ENCODE results near the gene ART5. TPM values are rescaled to one million over a fixed set of nuclear protein-coding genes. Genes with fewer than 3 reads are reported as not detected.

The ART5 gene
- polyA plus RNA-seq, 2 of the 4 experiments (the other 2 are of a cell fraction): 0.08 to 0.30 TPM

- Histone ChIP-seq H3K27ac (no peak overlapping the region), H3K4me2 (no peak overlapping the region), H3K4me1 (no peaks in the 10 kb centered on the region), H3K9me3 (no peaks in the 10 kb centered on the region), H3K4me3 (no peak overlapping the region)
- TF ChIP-seq FOXS1 (CRISPR knock-in tag; IDR thresholded peaks at IDR 0.05): no peak
- no peak for TF ChIP-seq ZC3H11A (IDR thresholded peaks at IDR 0.05)
- no peak for TF ChIP-seq RARB (CRISPR knock-in tag; IDR thresholded peaks at IDR 0.05)
- TF ChIP-seq ZNF302 (CRISPR knock-in tag; IDR thresholded peaks at IDR 0.05): no peak
- no peak for TF ChIP-seq BCL3 (IDR thresholded peaks at IDR 0.05)
- TF ChIP-seq CTCF (IDR thresholded peaks at IDR 0.05): no peak
- no peak for TF ChIP-seq HDAC2 (IDR thresholded peaks at IDR 0.05)
- no peak for TF ChIP-seq KDM1A (IDR thresholded peaks at IDR 0.05; ENCODE audit: low read depth)
- no peak for TF ChIP-seq CEBPB (IDR thresholded peaks at IDR 0.05)
- no peak for TF ChIP-seq POLR2AphosphoS2 (conservative IDR thresholded peaks at IDR 0.05; ENCODE audit: low read length)
- no peak for TF ChIP-seq CBX8 (IDR thresholded peaks at IDR 0.05)
- no peak for TF ChIP-seq MYC (IDR thresholded peaks at IDR 0.05; ENCODE audit: borderline replicate concordance, low read length)
- TF ChIP-seq BHLHE40 (IDR thresholded peaks at IDR 0.05; ENCODE audit: low read depth, low read length): no peak
- TF ChIP-seq KDM5A (IDR thresholded peaks at IDR 0.05): no peak
- no peak for TF ChIP-seq ATOH8 (CRISPR knock-in tag; IDR thresholded peaks at IDR 0.05; ENCODE audit: low read depth)
- TF ChIP-seq NFE2L2 (conservative IDR thresholded peaks at IDR 0.05; ENCODE audit: low read length): no peak
- TF ChIP-seq ZSCAN20 (CRISPR knock-in tag; IDR thresholded peaks at IDR 0.05): no peak
- TF ChIP-seq, protein P1, sequence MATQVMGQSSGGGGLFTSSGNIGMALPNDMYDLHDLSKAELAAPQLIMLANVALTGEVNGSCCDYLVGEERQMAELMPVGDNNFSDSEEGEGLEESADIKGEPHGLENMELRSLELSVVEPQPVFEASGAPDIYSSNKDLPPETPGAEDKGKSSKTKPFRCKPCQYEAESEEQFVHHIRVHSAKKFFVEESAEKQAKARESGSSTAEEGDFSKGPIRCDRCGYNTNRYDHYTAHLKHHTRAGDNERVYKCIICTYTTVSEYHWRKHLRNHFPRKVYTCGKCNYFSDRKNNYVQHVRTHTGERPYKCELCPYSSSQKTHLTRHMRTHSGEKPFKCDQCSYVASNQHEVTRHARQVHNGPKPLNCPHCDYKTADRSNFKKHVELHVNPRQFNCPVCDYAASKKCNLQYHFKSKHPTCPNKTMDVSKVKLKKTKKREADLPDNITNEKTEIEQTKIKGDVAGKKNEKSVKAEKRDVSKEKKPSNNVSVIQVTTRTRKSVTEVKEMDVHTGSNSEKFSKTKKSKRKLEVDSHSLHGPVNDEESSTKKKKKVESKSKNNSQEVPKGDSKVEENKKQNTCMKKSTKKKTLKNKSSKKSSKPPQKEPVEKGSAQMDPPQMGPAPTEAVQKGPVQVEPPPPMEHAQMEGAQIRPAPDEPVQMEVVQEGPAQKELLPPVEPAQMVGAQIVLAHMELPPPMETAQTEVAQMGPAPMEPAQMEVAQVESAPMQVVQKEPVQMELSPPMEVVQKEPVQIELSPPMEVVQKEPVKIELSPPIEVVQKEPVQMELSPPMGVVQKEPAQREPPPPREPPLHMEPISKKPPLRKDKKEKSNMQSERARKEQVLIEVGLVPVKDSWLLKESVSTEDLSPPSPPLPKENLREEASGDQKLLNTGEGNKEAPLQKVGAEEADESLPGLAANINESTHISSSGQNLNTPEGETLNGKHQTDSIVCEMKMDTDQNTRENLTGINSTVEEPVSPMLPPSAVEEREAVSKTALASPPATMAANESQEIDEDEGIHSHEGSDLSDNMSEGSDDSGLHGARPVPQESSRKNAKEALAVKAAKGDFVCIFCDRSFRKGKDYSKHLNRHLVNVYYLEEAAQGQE (IDR thresholded peaks at IDR 0.05): no peak
- POLR2A ChIA-PET: no interaction called here
- CTCF ChIA-PET: interaction anchor here (1.7 kb wide), 1 partner anchor 141 kb away, joined by 7 read pairs; the partner anchor contains the start of gene PGAP2
- ATAC-seq (no peak), FAIRE-seq (no peak), DNase-seq (ENCODE audit: low read depth in 1 of 2, low spot score in 1 of 2) (no peak)
- 96% methylated on average over 74 of the region's 89 CpGs for WGBS (ENCODE audit: missing lambda C conversion rate)
These were observed 25.6 kb upstream of the ART5 start for GRCh38 chr11:3667149-3668035.

DNA sequence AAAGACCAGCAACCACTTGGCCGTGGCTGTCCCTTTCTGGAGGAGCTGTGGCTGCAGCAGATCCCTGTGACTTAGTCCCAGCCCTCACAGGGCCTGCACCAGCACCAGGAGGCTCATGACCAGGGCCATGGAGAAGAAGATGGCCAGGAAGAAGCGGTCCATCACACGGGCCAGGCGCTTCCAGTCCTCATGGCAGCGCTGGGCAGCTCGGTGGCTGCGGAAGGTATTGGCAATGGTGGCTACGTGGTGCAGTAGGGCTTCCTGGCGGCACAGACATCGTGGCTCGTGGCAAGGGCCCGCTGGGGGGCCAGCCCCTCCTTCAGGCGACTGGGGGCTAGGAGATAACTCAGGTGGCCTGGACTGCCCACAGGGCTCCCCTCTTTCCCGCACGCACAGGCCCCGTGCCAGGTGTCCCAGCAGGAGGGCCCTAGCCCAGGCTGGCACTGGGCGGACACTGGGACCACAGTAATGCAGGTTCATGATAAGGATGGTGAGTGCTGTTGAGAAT is 24.3 kb upstream of the ART5 start:
- no peak for FAIRE-seq
- CTCF ChIA-PET: interaction anchor here (0.8 kb wide), 1 partner anchor 680 kb away, joined by 3 read pairs; no protein-coding TSS in a partner anchor
- TF ChIP-seq TP53 (CRISPR knock-in tag; IDR thresholded peaks at IDR 0.05) (no peak), CBX8 (IDR thresholded peaks at IDR 0.05) (no peak), USF2 (IDR thresholded peaks at IDR 0.05) (no peak), EHMT2 (IDR thresholded peaks at IDR 0.05; ENCODE audit: low read depth) (no peak), ZC3H11A (IDR thresholded peaks at IDR 0.05) (no peak), POLR2AphosphoS2 (conservative IDR thresholded peaks at IDR 0.05; ENCODE audit: low read length) (no peak), ELK1 (IDR thresholded peaks at IDR 0.05; ENCODE audit: low read depth, low read length) (no peak), ZSCAN20 (CRISPR knock-in tag; IDR thresholded peaks at IDR 0.05) (no peak)

More for the DNA sequence above, 24.3 kb upstream of the ART5 start:
- no peak for DNase-seq (ENCODE audit: low read depth in 1 of 2, low spot score in 1 of 2)
- POLR2A ChIA-PET: no interaction called here
- WGBS (ENCODE audit: missing lambda C conversion rate): 94% methylated on average over 16 of the region's 17 CpGs
- H3K9me3 ChIP-seq: no peaks in the 10 kb centered on the region
- H3K4me1 ChIP-seq: no peaks in the 10 kb centered on the region
- ATAC-seq: 0 out of 6 replicates have a peak, but pooled peaks of 1 of the 2 experiments have one; percentile 12
- H3K27ac ChIP-seq: no peak overlapping the region
- H3K4me3 ChIP-seq: no peak overlapping the region
- no peak overlapping the region for H3K4me2 ChIP-seq
